GM12874 (cell line): ENCODE data around the gene MLF1.
A peak's percentile ranks its signal among the peaks of the same experiment; 100 is the strongest.

Source experiments
- TF ChIP-seq, protein P1 (sequence below): IDR thresholded peaks from 2 replicates; pipeline ENCODE4 v1.5.1; 2011; ENCODE audit warnings: low read depth, mild to moderate bottlenecking, control low read depth, low read length, moderate library complexity; ENCODE audit not compliant: insufficient read depth

Gene MLF1

GRCh38 chr3:158570999-158571702, at the start of gene MLF1:
TSS of gene MLF1 (plus strand) at chr3:158571194. CDS start at chr3:158571301, 107 bp downstream.
- TF ChIP-seq, protein P1, sequence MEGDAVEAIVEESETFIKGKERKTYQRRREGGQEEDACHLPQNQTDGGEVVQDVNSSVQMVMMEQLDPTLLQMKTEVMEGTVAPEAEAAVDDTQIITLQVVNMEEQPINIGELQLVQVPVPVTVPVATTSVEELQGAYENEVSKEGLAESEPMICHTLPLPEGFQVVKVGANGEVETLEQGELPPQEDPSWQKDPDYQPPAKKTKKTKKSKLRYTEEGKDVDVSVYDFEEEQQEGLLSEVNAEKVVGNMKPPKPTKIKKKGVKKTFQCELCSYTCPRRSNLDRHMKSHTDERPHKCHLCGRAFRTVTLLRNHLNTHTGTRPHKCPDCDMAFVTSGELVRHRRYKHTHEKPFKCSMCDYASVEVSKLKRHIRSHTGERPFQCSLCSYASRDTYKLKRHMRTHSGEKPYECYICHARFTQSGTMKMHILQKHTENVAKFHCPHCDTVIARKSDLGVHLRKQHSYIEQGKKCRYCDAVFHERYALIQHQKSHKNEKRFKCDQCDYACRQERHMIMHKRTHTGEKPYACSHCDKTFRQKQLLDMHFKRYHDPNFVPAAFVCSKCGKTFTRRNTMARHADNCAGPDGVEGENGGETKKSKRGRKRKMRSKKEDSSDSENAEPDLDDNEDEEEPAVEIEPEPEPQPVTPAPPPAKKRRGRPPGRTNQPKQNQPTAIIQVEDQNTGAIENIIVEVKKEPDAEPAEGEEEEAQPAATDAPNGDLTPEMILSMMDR = no peak

DNA sequence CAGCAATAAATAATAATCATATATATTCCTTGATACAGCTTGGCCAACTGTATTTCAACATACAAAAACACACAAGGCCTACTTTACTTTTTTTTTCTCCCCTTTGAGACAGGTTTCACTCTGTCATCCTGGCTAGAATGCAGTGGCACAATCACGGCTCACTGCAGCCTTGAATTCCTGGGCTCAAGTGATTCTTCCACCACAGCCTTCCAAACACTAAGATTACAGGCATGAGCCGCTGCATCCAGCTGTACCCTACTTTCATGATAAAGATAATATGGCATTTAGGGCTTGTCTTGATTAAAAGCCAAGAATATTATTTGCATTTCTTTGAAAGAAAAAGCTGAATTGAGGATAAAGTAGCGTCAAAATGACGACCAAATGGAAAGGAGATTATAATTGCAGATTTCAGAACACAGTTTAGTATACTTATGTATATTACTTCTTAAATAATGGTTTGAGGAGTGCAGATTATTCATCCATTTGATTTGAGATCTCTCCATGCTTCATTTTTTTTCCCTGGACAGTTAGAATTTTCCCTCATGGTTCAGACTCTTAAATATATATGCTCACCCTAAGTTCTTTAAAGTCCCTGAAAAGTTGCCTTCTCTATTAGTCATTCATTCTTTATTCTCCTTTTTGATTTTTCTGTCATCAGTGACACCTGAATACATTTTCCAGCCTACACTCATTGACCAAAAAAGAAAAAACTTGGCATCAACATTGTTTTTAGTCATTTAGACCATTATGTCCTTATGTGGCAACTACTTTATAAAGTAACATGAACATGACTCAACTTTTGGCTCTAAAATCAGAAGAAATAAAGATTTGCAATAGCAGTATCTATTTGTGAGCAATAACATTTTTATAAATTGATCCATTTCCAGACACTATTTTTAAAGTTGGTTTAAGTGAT, 48.5 kb upstream of the MLF1 start:
- TF ChIP-seq, protein P1 = no peak

DNA sequence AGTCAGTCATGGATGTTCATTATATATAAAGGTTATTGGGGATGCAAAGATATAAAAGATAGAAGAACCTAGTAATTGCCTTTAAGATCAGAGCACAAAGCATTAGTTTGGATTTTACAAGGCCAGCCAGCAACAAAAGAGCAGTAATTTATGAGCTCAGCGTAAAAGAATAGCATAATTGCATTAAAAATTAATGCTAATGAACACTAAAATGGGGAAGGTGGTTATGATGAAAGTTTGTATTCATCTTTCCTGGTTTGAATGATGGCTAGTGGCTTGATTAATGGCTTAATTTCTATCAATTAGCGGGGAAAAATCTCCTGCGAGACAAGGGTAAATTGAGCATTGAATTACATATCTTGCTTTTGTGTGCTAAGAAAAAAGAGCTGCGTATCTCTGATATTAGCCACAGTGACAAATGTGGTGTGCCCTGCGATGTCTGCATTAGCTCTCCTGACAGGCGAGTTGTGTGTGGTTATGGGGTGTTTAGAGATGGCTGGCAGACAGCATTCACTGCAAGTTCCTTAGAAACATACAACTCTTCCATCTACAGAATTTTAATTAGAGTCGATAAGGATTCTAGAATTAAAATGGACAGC, 42.8 kb upstream of the MLF1 start:
- TF ChIP-seq, protein P1 = no peak

GRCh38 chr3:158531334-158531733, 39.7 kb upstream of the MLF1 start:
- TF ChIP-seq, protein P1 = no peak

GRCh38 chr3:158532099-158532734, 38.8 kb upstream of the MLF1 start:
- TF ChIP-seq, protein P1 = 0 out of 2 replicates have a peak, but pooled peaks have one; percentile 37

- TF ChIP-seq, protein P1 = no peak
Measured at GRCh38 chr3:158535918-158536317, 35.1 kb upstream of the MLF1 start.
